Left lung (tissue), 10 donors: ENCODE data around the gene ASB8. TPM values are rescaled to one million over a fixed set of nuclear protein-coding genes. Genes with fewer than 3 reads are reported as not detected.

Experiments used
- ATAC-seq: fragments of 200-7000 bp; cut with Tn5 transposase; one replicate; pipeline ENCODE4 v1.9.1; 2020; ENCODE audit warnings: moderate library complexity
- DNase-seq, 4 donors: peaks; one replicate each; pipeline ENCODE4 v3.0.0-alpha.2; 2013 to 2020
- H3K27ac ChIP-seq, 2 donors: fragments of 200-600 bp; sonication (generic) in 1 of 2; one replicate each; pipeline versions ENCODE4 v1.5.0 to v1.8.0; 2020 to 2021
- H3K27me3 ChIP-seq, 2 donors: fragments of 200-600 bp; sonication (generic) in 1 of 2; one replicate each; pipeline versions ENCODE4 v1.5.0 to v1.8.0; 2020 to 2021
- H3K36me3 ChIP-seq, 2 donors: fragments of 200-600 bp; sonication (generic) in 1 of 2; one replicate each; pipeline versions ENCODE4 v1.5.0 to v1.8.0; 2020 to 2021
- H3K4me1 ChIP-seq, 2 donors: fragments of 200-600 bp; one replicate each; pipeline ENCODE4 v1.8.0; 2021
- H3K4me3 ChIP-seq, 2 donors: fragments of 200-600 bp; sonication (generic) in 1 of 2; one replicate each; pipeline versions ENCODE4 v1.5.0 to v1.8.0; 2020 to 2021; ENCODE audit warnings: mild to moderate bottlenecking in 1 of 2
- H3K9me3 ChIP-seq, 2 donors: fragments of 200-600 bp; sonication (generic) in 1 of 2; one replicate each; pipeline versions ENCODE4 v1.5.0 to v1.8.0; 2020 to 2021
- CTCF ChIP-seq, 2 donors: fragments of 200-600 bp; sonication (generic) in 1 of 2; IDR thresholded peaks; one replicate each; pipeline versions ENCODE4 v1.5.0 to v1.8.0; 2021; ENCODE audit warnings: antibody characterized with exemption in 2 of 2
- intact Hi-C, 2 donors: fragments of 100-400 bp; cut with DNase I; formaldehyde crosslinking; loops; one replicate each; pipeline versions ENCODE4 v1.11.2 to v1.14.2; 2022
- polyA plus RNA-seq, 6 donors: library from polyadenylated mRNA; unstranded; fragments of 120-200 nt; gene quantifications; one replicate each; pipeline ENCODE4 v1.2.1, GENCODE V29; 2013; ENCODE audit not compliant: insufficient read length in 6 of 6
- total RNA-seq, 2 donors: library from RNA; stranded (reverse); fragmentation: NEBNext Ultra II Directional; extraction: Animal tissue kit (Norgen Biotek cat#: 25700); gene quantifications; one replicate each; pipeline ENCODE4 v1.2.1, GENCODE V29; 2021
- donor health status: DM: no; HTN: yes; CAD: no.
- donor health status: DM: no; HTN: no; CAD: no.

ASB8 gene
- total and polyA plus RNA-seq, 8 donors: 26.8 to 44.5 (median 36.3) TPM

- peak in 1 of 4 donors; percentile 71 for DNase-seq
- H3K4me1 ChIP-seq: no peaks in the 10 kb centered on the region
- H3K9me3 ChIP-seq: no peaks in the 10 kb centered on the region
- no peak overlapping the region for H3K27ac ChIP-seq
- H3K36me3 ChIP-seq: no peaks in the 10 kb centered on the region
- H3K27me3 ChIP-seq: peaks cover 0 to 15% of the 10 kb centered on the region in 2 donors
- ATAC-seq: peak; percentile 82
- TF ChIP-seq CTCF (IDR thresholded peaks at IDR 0.05): peak; percentile 87 to 91
- H3K4me3 ChIP-seq: no peak overlapping the region
- intact Hi-C loops: no loop called here
These were observed 8.0 kb upstream of the ASB8 start for GRCh38 chr12:48165089-48165981.

GRCh38 chr12:48164451-48164850, 7.1 kb upstream of the ASB8 start:
- intact Hi-C loops: no loop called here
- no peaks in the 10 kb centered on the region for H3K9me3 ChIP-seq
- H3K27ac ChIP-seq: no peak overlapping the region
- no peak for DNase-seq
- no peak overlapping the region for H3K4me3 ChIP-seq
- TF ChIP-seq CTCF (IDR thresholded peaks at IDR 0.05): no peak
- H3K4me1 ChIP-seq: no peaks in the 10 kb centered on the region
- H3K36me3 ChIP-seq: no peaks in the 10 kb centered on the region
- peaks cover 0 to 15% of the 10 kb centered on the region in 2 donors for H3K27me3 ChIP-seq
- ATAC-seq: no peak

- H3K9me3 ChIP-seq: no peaks in the 10 kb centered on the region
- DNase-seq (no peak), ATAC-seq (no peak)
- no peaks in the 10 kb centered on the region for H3K36me3 ChIP-seq
- H3K4me1 ChIP-seq: no peaks in the 10 kb centered on the region
- intact Hi-C loops: no loop called here
- no peak overlapping the region for H3K27ac ChIP-seq
- H3K27me3 ChIP-seq: peaks cover 0 to 15% of the 10 kb centered on the region in 2 donors
- no peak overlapping the region for H3K4me3 ChIP-seq
- TF ChIP-seq CTCF (IDR thresholded peaks at IDR 0.05): no peak
These were observed 5.9 kb upstream of the ASB8 start for GRCh38 chr12:48163150-48163747.

- no peaks in the 10 kb centered on the region for H3K9me3 ChIP-seq
- DNase-seq: peak in 1 of 4 donors; percentile 39
- H3K27ac ChIP-seq: no peak overlapping the region
- peaks cover 0 to 14% of the 10 kb centered on the region in 2 donors for H3K4me1 ChIP-seq
- intact Hi-C loops: no loop called here
- no peak overlapping the region for H3K4me3 ChIP-seq
- H3K36me3 ChIP-seq: no peaks in the 10 kb centered on the region
- no peaks in the 10 kb centered on the region for H3K27me3 ChIP-seq
- no peak for TF ChIP-seq CTCF (IDR thresholded peaks at IDR 0.05)
- ATAC-seq: no peak
These were observed 3.5 kb upstream of the ASB8 start for GRCh38 chr12:48160807-48161206.

GRCh38 chr12:48160046-48160445, 2.7 kb upstream of the ASB8 start:
- Histone ChIP-seq H3K4me3 (no peak overlapping the region), H3K27ac (no peak overlapping the region), H3K27me3 (no peaks in the 10 kb centered on the region), H3K9me3 (no peaks in the 10 kb centered on the region), H3K4me1 (peaks cover 0 to 14% of the 10 kb centered on the region in 2 donors), H3K36me3 (no peaks in the 10 kb centered on the region)
- no peak for TF ChIP-seq CTCF (IDR thresholded peaks at IDR 0.05)
- no peak for ATAC-seq
- intact Hi-C loops: no loop called here
- DNase-seq: no peak
